HG03354 (cell line): ENCODE data around the gene SCGB3A2.
"Not testable (repeated sequence)": the region's sequence is repeated elsewhere in the genome, so short reads cannot be mapped to it uniquely, and the experiment has no call there.

Experiments
- ATAC-seq: cut with Tn5 transposase; IDR thresholded peaks from one replicate; pipeline ENCODE4 v1.9.1; 2021; ENCODE audit warnings: mild to moderate bottlenecking; ENCODE audit not compliant: unreplicated experiment, poor library complexity, severe bottlenecking

The SCGB3A2 gene

DNA sequence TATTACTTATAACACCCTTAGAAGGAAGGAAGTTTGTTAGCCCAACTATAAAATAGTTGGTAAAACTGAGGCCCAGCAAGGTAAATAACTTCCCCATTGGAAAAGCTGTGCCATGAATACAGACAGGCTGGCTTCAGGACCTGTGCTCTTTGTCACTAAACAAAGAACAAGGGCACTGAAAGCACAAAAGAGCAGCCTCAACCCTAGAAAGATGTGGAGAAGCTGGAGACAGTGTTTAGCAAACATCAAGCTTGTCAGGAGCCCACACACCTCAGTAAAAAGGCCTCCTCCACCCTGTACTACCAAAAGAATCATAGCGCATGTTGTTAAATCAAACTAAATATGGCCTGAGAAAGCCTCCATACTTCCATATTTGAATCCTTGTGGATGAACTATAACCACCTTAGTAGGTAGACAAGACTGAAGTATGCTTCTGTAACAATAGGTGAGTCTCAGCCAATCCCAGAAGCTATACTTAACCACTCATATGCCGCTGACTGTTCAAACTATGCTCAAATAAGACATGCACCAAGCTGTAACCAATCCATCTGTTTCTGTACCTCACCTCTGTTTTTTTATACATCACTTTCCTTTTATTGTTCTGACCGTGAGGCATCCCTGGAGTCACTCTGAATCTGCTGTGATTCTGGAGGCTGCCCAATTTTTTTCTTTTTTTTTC is 18.4 kb upstream of the SCGB3A2 start:
- ATAC-seq: no peak

DNA sequence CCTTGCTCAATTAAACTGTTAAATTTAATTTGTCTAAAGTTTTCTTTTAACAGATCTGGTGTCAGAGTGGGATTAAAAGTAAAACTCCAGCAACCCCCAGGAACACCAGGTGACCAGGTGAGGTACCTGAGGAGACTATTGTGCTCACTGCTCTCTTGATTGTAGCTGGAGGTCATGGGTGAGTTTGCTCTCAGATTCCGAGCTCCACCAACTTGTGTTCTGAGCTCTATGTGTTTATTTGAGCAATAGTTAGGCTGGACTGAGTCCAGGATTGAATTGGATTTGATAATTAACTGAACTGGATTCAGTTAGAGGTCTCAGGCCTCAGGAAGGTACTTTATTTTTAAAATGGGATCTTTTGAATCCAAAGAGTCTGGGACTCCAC is 17.9 kb upstream of the SCGB3A2 start:
- ATAC-seq: no peak

DNA sequence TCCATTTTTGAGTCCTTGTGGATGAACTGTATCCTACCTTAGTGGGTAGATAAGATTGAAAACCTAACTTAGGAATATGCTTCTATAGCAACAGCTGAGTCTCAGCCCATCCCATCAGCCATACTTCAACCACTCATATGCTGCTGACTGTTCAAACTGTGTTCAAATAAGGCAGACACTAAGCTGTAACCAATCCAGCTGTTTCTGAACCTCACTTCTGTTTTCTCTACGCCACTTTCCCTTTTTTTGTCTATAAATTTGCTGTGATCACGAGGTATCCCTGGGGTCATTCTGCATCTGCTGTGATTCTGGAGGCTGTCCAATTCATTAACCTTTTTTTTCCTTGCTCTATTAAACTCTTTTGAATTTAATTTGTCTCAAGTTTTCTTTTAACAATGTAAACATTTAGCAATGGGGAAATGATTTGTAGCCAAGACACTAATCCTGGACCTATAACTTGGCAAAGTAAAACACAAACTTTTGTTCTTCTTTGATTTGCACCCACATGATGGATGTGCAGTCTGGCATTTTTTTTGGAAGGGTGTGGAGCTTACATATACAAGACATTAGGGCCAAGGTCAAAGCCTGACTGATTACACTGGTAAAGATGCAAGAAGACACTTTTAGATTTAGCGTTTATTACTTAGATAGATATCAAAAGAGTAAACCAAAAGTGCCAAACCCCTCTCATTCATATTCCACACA is 14.9 kb upstream of the SCGB3A2 start:
- no peak for ATAC-seq

GRCh38 chr5:147869112-147869511 is 9.4 kb upstream of the SCGB3A2 start:
- no peak for ATAC-seq

DNA sequence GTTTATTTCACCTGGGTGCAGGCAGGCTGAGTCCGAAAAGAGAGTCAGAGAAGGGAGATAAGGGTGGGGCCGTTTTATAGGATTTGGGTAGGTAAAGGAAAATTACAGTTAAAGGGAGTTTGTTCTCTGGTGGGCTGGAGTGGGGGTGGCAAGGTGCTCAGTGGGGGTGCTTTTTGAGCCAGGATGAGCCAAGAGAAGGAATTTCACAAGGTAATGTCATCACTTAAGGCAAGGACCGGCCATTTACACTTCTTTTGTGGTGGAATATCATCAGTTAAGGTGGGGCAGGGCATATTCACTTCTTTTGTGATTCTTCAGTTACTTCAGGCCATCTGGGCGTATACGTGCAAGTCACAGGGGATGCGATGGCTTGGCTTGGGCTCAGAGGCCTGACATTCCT is 8.6 kb upstream of the SCGB3A2 start:
- not testable (repeated sequence) for ATAC-seq

DNA sequence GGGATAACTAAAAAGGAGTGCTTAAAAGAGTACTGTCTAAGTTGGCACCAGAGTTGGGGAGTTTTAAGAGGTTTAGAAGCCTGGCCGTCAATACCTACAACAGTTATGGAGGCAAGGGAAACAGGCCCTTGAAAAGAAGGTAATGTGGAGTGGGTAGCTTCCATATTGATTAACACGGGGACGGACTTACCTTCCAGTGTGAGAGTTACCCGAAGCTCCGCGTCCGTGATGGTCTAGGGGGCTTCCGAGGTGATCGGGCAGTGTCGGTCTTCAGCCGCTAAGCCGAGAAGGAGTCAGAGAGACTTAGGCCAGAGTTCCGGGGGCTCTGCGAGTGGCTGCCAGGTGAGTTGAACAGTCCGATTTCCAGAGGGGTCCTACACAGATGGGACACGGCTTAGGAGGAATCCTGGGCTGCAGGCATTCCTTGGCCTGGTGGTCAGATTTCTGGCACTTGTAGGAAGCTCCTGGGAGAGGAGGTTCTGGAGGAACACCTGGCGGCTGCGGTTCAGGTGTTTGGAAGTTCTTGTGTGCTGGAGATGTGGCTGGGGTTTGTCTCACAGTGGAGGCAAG is 6.4 kb upstream of the SCGB3A2 start:
- not testable (repeated sequence) for ATAC-seq

DNA sequence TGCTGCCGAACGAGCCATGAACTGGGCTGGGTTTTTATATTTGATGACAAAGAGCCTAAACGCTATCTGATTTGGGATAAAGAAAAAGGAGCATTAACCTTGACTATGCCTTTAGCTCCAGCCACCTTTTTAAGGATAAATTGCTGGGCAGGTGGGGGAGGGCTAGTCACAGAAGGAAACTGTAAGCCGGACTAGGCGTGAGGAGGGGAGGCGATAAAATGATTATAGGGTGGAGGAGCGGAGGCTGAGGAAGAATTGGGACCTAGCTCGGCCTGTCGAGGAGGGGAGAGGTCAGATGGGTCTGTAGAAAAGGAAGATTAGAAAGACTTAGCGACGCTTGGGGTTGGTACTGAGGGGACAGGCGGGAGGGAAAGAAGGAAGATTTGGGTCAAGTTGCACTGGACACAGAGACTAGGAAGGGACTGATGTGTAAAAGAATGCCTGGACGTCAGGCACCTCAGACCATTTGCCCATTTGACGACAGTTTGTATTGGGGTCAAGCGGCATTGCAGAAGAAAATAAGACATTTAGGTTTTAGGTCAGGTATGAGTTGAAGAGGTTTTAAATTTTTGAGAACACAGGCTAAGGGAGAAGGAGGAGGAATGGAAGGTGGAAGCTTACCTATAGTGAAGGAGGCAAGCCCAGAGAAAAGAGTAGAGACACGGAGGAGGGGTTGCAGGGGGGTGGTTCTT is 5.6 kb upstream of the SCGB3A2 start:
- not testable (repeated sequence) for ATAC-seq

DNA sequence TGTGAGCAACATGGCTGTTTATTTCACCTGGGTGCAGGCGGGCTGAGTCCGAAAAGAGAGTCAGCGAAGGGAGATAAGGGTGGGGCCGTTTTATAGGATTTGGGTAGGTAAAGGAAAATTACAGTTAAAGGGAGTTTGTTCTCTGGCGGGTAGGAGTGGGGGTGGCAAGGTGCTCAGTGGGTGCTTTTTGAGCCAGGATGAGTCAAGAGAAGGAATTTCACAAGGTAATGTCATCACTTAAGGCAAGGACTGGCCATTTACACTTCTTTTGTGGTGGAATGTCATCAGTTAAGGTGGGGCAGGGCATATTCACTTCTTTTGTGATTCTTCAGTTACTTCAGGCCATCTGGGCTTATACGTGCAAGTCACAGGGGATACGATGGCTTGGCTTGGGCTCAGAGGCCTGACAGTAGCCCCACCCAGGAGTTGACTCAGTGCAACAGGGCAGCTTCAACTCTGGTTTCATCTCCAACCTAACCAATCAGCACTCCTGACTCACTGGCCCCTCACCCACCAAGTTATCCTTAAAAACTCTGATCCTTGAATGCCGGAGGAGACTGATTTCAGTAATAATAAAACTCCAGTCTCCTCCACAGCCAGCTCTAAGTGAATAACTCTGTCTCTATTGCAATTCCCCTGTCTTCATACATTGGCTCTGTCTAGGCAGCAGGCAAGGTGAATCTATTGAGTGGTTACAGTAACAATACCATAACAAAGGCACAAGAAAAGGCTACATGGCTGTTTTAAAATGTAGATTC is 4.2 kb upstream of the SCGB3A2 start:
- not testable (repeated sequence) for ATAC-seq

GRCh38 chr5:147874910-147875367 is 3.6 kb upstream of the SCGB3A2 start:
- ATAC-seq: no peak

- ATAC-seq: no peak
Observed at GRCh38 chr5:147876141-147876540, 2.4 kb upstream of the SCGB3A2 start.

- ATAC-seq: no peak
Observed at GRCh38 chr5:147876626-147877025, 1.9 kb upstream of the SCGB3A2 start.

- ATAC-seq: no peak
Observed at GRCh38 chr5:147879784-147880183, 1.3 kb downstream of the SCGB3A2 start.

GRCh38 chr5:147880487-147880886 is 2.0 kb downstream of the SCGB3A2 start:
- ATAC-seq: no peak

GRCh38 chr5:147882586-147883313 is 4.2 kb downstream of the SCGB3A2 start:
- ATAC-seq: no peak

- ATAC-seq: no peak
Observed at GRCh38 chr5:147887026-147887627, 8.6 kb downstream of the SCGB3A2 start.

- ATAC-seq: no peak
Observed at GRCh38 chr5:147887930-147888329, 9.4 kb downstream of the SCGB3A2 start.

- no peak for ATAC-seq
Observed at GRCh38 chr5:147892696-147893296, 14.3 kb downstream of the SCGB3A2 start.

GRCh38 chr5:147893820-147894219 is 15.3 kb downstream of the SCGB3A2 start:
- no peak for ATAC-seq
